H9 (cell line): ENCODE measurements around the gene MORC2. TPM values are rescaled to one million over a fixed set of nuclear protein-coding genes. Genes with fewer than 3 reads are reported as not detected.
A peak's percentile ranks its signal among the peaks of the same experiment; 100 is the strongest.

Source experiments
- DNase-seq: peaks from one replicate; pipeline ENCODE4 v3.0.0-alpha.2; 2017
- H2AFZ ChIP-seq: one replicate; pipeline ENCODE4 v1.6.1; 2013; ENCODE audit warnings: mild to moderate bottlenecking, low read length, control low read depth, moderate library complexity
- H2AK5ac ChIP-seq: 2 replicates; pipeline ENCODE4 v1.6.1; 2013; ENCODE audit warnings: low read length, control low read depth, mixed read lengths; ENCODE audit not compliant: insufficient read length
- H2BK120ac ChIP-seq: one replicate; pipeline ENCODE4 v1.6.1; 2013; ENCODE audit warnings: low read depth, mild to moderate bottlenecking, low read length, control low read depth, inconsistent platforms; ENCODE audit not compliant: poor library complexity, severe bottlenecking
- H2BK12ac ChIP-seq: 2 replicates; pipeline ENCODE4 v1.6.1; 2013; ENCODE audit warnings: low read length, control low read depth, mixed read lengths, low read depth; ENCODE audit not compliant: insufficient read length
- H2BK15ac ChIP-seq: 2 replicates; pipeline ENCODE4 v1.6.1; 2013; ENCODE audit warnings: low read depth, low read length, control low read depth
- H2BK20ac ChIP-seq: one replicate; pipeline ENCODE4 v1.6.1; 2013; ENCODE audit warnings: low read depth, mild to moderate bottlenecking, low read length, control low read depth, inconsistent platforms; ENCODE audit not compliant: poor library complexity, severe bottlenecking
- H2BK5ac ChIP-seq: 2 replicates; pipeline ENCODE4 v1.6.1; 2013; ENCODE audit warnings: low read length, control low read depth, mixed read lengths; ENCODE audit not compliant: insufficient read length
- H3K14ac ChIP-seq: 2 replicates; pipeline ENCODE4 v1.6.1; 2013; ENCODE audit warnings: low read length, control low read depth; ENCODE audit not compliant: insufficient read depth
- H3K18ac ChIP-seq: 2 replicates; pipeline ENCODE4 v1.6.1; 2013; ENCODE audit warnings: low read depth, mild to moderate bottlenecking, mixed read lengths, low read length, control low read depth; ENCODE audit not compliant: insufficient read length
- H3K23ac ChIP-seq: 2 replicates; pipeline ENCODE4 v1.6.1; 2013; ENCODE audit warnings: low read length, control low read depth, mixed read lengths, low read depth; ENCODE audit not compliant: insufficient read length
- H3K23me2 ChIP-seq: 2 replicates; pipeline ENCODE4 v1.6.1; 2013; ENCODE audit warnings: low read depth, mild to moderate bottlenecking, mixed read lengths, low read length, control low read depth; ENCODE audit not compliant: insufficient read length, poor library complexity, severe bottlenecking
- H3K27ac ChIP-seq: 2 replicates; pipeline ENCODE4 v1.5.1; 2013; ENCODE audit warnings: low read length, control low read depth, mixed read lengths, low read depth; ENCODE audit not compliant: insufficient read length
- H3K27me3 ChIP-seq: 2 replicates; pipeline ENCODE4 v1.6.1; 2013; ENCODE audit warnings: low read length, control low read depth, inconsistent platforms; ENCODE audit not compliant: insufficient read depth
- H3K4ac ChIP-seq: 2 replicates; pipeline ENCODE4 v1.6.1; 2013; ENCODE audit warnings: low read depth, mild to moderate bottlenecking, control low read depth, inconsistent platforms, low read length, moderate library complexity
- H3K4me1 ChIP-seq: 2 replicates; pipeline ENCODE4 v1.6.1; 2013; ENCODE audit warnings: low read length, control low read depth, inconsistent platforms; ENCODE audit not compliant: insufficient read depth
- H3K4me2 ChIP-seq: 2 replicates; pipeline ENCODE4 v1.6.1; 2013; ENCODE audit warnings: low read length, control low read depth, mixed read lengths; ENCODE audit not compliant: insufficient read length, insufficient read depth
- H3K56ac ChIP-seq: 2 replicates; pipeline ENCODE4 v1.6.1; 2013; ENCODE audit warnings: low read depth, mild to moderate bottlenecking, mixed read lengths, low read length, control low read depth; ENCODE audit not compliant: insufficient read length
- H3K79me1 ChIP-seq: 2 replicates; pipeline ENCODE4 v1.6.1; 2013; ENCODE audit warnings: low read depth, mild to moderate bottlenecking, moderate library complexity, low read length, control low read depth, inconsistent platforms; ENCODE audit not compliant: insufficient read depth, poor library complexity, severe bottlenecking
- H3K79me2 ChIP-seq: 2 replicates; pipeline ENCODE4 v1.6.1; 2013; ENCODE audit warnings: low read length, control low read depth, inconsistent platforms; ENCODE audit not compliant: insufficient read depth
- H3K9ac ChIP-seq: 2 replicates; pipeline ENCODE4 v1.6.1; 2013; ENCODE audit warnings: low read length, control low read depth, mixed read lengths; ENCODE audit not compliant: insufficient read length; ENCODE audit errors: extremely low read depth
- H3K9me3 ChIP-seq: one replicate; pipeline ENCODE4 v1.6.1; 2013; ENCODE audit warnings: low read depth, low read length, inconsistent platforms; ENCODE audit not compliant: control insufficient read depth
- H3T11ph ChIP-seq: one replicate; pipeline ENCODE4 v1.6.1; 2013; ENCODE audit warnings: mild to moderate bottlenecking, low read length, control low read depth, inconsistent platforms
- H4K20me1 ChIP-seq: one replicate; pipeline ENCODE4 v1.6.1; 2013; ENCODE audit not compliant: control insufficient read depth, insufficient read length, insufficient read depth
- H4K5ac ChIP-seq: 2 replicates; pipeline ENCODE4 v1.6.1; 2013; ENCODE audit warnings: low read depth, mild to moderate bottlenecking, mixed read lengths, low read length, control low read depth; ENCODE audit not compliant: insufficient read length
- H4K8ac ChIP-seq: replicated peaks from 2 replicates; pipeline ENCODE4 v1.6.1; 2013; ENCODE audit warnings: low read length, control low read depth, mixed read lengths, low read depth; ENCODE audit not compliant: insufficient read length
- H4K91ac ChIP-seq: 2 replicates; pipeline ENCODE4 v1.6.1; 2013; ENCODE audit warnings: low read depth, mild to moderate bottlenecking, moderate library complexity, mixed read lengths, low read length, control low read depth; ENCODE audit not compliant: insufficient read length
- H3K27ac Mint-ChIP-seq, 3 experiments: 2 replicates in 2 of 3; 3 replicates in 1 of 3; pipeline ENCODE4 v1.8.0; 2020 to 2021; ENCODE audit warnings: mixed read lengths in 3 of 3, mild to moderate bottlenecking in 1 of 3, moderate library complexity in 1 of 3
- H3K27me3 Mint-ChIP-seq: 2 replicates; pipeline ENCODE4 v1.8.0; 2021; ENCODE audit warnings: low read depth, mild to moderate bottlenecking, moderate library complexity, mixed read lengths
- H3K36me3 Mint-ChIP-seq, 3 experiments: 2 replicates in 2 of 3; 3 replicates in 1 of 3; pipeline ENCODE4 v1.8.0; 2020 to 2021; ENCODE audit warnings: low read depth in 3 of 3, mixed read lengths in 3 of 3; ENCODE audit not compliant: insufficient read depth in 1 of 3
- H3K4me1 Mint-ChIP-seq, 2 experiments: 2 replicates each; pipeline ENCODE4 v1.8.0; 2020; ENCODE audit warnings: mixed read lengths in 2 of 2
- H3K4me3 Mint-ChIP-seq, 2 experiments: 2 replicates in 1 of 2; 3 replicates in 1 of 2; pipeline ENCODE4 v1.8.0; 2020 to 2021; ENCODE audit warnings: mild to moderate bottlenecking in 2 of 2, mixed read lengths in 2 of 2, moderate library complexity in 1 of 2
- H3K9me3 Mint-ChIP-seq, 2 experiments: 2 replicates in 1 of 2; 3 replicates in 1 of 2; pipeline ENCODE4 v1.8.0; 2020; ENCODE audit warnings: mild to moderate bottlenecking in 2 of 2, mixed read lengths in 2 of 2, moderate library complexity in 1 of 2
- WGBS: extraction: QIAGEN DNeasy Blood & Tissue Kit; methylation state at CpG from one replicate; pipeline ENCODE4 v1.1.7; 2013; ENCODE audit warnings: missing lambda C conversion rate, low lambda C conversion rate, mixed read lengths; ENCODE audit not compliant: insufficient read length; ENCODE audit errors: extremely low coverage; 5-methylcytosine and 5-hydroxymethylcytosine counted together
- total RNA-seq: library from RNA; stranded (reverse); gene quantifications from 2 replicates; pipeline ENCODE4 v1.2.1, GENCODE V29; 2021
- TF ChIP-seq, protein P1 (sequence below): fragments of 200-600 bp; sonication (generic); conservative IDR thresholded peaks from 3 replicates; pipeline ENCODE4 v1.8.0; 2021; ENCODE audit warnings: antibody characterized with exemption, mild to moderate bottlenecking

MORC2 gene
- total RNA-seq, 1 experiment from 2014 or later, result 37.4 TPM

- 100% methylated on average over 2 of the region's 2 CpGs for WGBS
- no peaks in the 10 kb centered on the region for H3K4me1 Mint-ChIP-seq
- Histone ChIP-seq H2AK5ac (no peak overlapping the region), H3K4me2 (no peak overlapping the region), H2BK120ac (no peak overlapping the region), H3K79me1 (no peaks in the 10 kb centered on the region), H3K79me2 (no peaks in the 10 kb centered on the region), H3K9ac (no peak overlapping the region), H4K20me1 (no peaks in the 10 kb centered on the region), H3K9me3 (no peaks in the 10 kb centered on the region), H2AFZ (no peak overlapping the region), H3K23ac (no peak overlapping the region), H2BK15ac (no peak overlapping the region), H3K27ac (no peak overlapping the region), H3K4me1 (no peaks in the 10 kb centered on the region), H3K27me3 (no peaks in the 10 kb centered on the region), H2BK5ac (no peak overlapping the region), H3K23me2 (no peaks in the 10 kb centered on the region), H4K91ac (no peak overlapping the region), H3K18ac (no peak overlapping the region), H3K4ac (no peak overlapping the region), H4K5ac (no peak overlapping the region), H3K14ac (no peak overlapping the region), H2BK20ac (no peak overlapping the region), H3T11ph (no peak overlapping the region), H4K8ac (no peak overlapping the region), H2BK12ac (no peak overlapping the region), H3K56ac (no peak overlapping the region)
- H3K36me3 Mint-ChIP-seq, result peaks cover 42 to 75% (median 66%) of the 10 kb centered on the region in 3 experiments; a peak in 6 of 7 replicates
- no peak overlapping the region for H3K27ac Mint-ChIP-seq
- TF ChIP-seq, protein P1, sequence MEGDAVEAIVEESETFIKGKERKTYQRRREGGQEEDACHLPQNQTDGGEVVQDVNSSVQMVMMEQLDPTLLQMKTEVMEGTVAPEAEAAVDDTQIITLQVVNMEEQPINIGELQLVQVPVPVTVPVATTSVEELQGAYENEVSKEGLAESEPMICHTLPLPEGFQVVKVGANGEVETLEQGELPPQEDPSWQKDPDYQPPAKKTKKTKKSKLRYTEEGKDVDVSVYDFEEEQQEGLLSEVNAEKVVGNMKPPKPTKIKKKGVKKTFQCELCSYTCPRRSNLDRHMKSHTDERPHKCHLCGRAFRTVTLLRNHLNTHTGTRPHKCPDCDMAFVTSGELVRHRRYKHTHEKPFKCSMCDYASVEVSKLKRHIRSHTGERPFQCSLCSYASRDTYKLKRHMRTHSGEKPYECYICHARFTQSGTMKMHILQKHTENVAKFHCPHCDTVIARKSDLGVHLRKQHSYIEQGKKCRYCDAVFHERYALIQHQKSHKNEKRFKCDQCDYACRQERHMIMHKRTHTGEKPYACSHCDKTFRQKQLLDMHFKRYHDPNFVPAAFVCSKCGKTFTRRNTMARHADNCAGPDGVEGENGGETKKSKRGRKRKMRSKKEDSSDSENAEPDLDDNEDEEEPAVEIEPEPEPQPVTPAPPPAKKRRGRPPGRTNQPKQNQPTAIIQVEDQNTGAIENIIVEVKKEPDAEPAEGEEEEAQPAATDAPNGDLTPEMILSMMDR, result peak; percentile 61; the same call in 2 of the 3 replicates
- H3K4me3 Mint-ChIP-seq, result no peak overlapping the region
- no peaks in the 10 kb centered on the region for H3K27me3 Mint-ChIP-seq
- H3K9me3 Mint-ChIP-seq, result no peaks in the 10 kb centered on the region
- DNase-seq, result no peak
These were observed 20.6 kb downstream of the MORC2 start for GRCh38 chr22:30947816-30948454.
